ENCODE measurements around the gene TDRD12.

Gene TDRD12

GRCh38 chr19:32719611-32720059, at the start of gene TDRD12:
Gene TDRD12 (plus strand): TSS chr19:32719767. CDS start chr19:32720073, 306 bp downstream.
- H3K4me3 ChIP-seq (ENCODE audit: low read depth, low read length): no peak within 1 kb of the TSS
- TF ChIP-seq CTCF (IDR thresholded peaks at IDR 0.05; ENCODE audit: borderline replicate concordance, insufficient read depth, low read depth, low read length): no peak

GRCh38 chr19:32671883-32672593, 47.5 kb upstream of the TDRD12 start:
- H3K4me3 ChIP-seq (ENCODE audit: low read depth, low read length): no peak overlapping the region
- no peak for TF ChIP-seq CTCF (IDR thresholded peaks at IDR 0.05; ENCODE audit: borderline replicate concordance, insufficient read depth, low read depth, low read length)

GRCh38 chr19:32672841-32673240, 46.7 kb upstream of the TDRD12 start:
- TF ChIP-seq CTCF (IDR thresholded peaks at IDR 0.05; ENCODE audit: borderline replicate concordance, insufficient read depth, low read depth, low read length): no peak
- no peak overlapping the region for H3K4me3 ChIP-seq (ENCODE audit: low read depth, low read length)

GRCh38 chr19:32673573-32673972, 46.0 kb upstream of the TDRD12 start:
- no peak for TF ChIP-seq CTCF (IDR thresholded peaks at IDR 0.05; ENCODE audit: borderline replicate concordance, insufficient read depth, low read depth, low read length)
- no peak overlapping the region for H3K4me3 ChIP-seq (ENCODE audit: low read depth, low read length)

- H3K4me3 ChIP-seq (ENCODE audit: low read depth, low read length): peak overlapping the region; percentile 83
- TF ChIP-seq CTCF (IDR thresholded peaks at IDR 0.05; ENCODE audit: borderline replicate concordance, insufficient read depth, low read depth, low read length): no peak
These were observed 45.2 kb upstream of the TDRD12 start for GRCh38 chr19:32674153-32674930.

- TF ChIP-seq CTCF (IDR thresholded peaks at IDR 0.05; ENCODE audit: borderline replicate concordance, insufficient read depth, low read depth, low read length): no peak
- peak within 1 kb of the TSS; percentile 83 for H3K4me3 ChIP-seq (ENCODE audit: low read depth, low read length)
These were observed 44.4 kb upstream of the TDRD12 start, which contains the start of gene ANKRD27 for GRCh38 chr19:32674931-32675719. Gene ANKRD27 (minus strand): TSS chr19:32675180. CDS start chr19:32659015, 16,165 bp downstream.

Measured in GM12875 (cell line).